SHP77 (cell line): ENCODE data around the gene RMDN2.
"Not testable (repeated sequence)": the region's sequence is repeated elsewhere in the genome, so short reads cannot be mapped to it uniquely, and the experiment has no call there.

Source experiments
- DNase-seq, 2 experiments: peaks; one replicate each; lab custom pipeline; 2025; lab: John Stamatoyannopoulos, UW

RMDN2 gene

GRCh38 chr2:37932873-37933272 lies 7.8 kb downstream of the RMDN2 start:
- DNase-seq: not testable (repeated sequence)

GRCh38 chr2:37934591-37935513 lies 9.8 kb downstream of the RMDN2 start:
- no peak for DNase-seq

- not testable (repeated sequence) for DNase-seq
These were observed 12.5 kb downstream of the RMDN2 start for GRCh38 chr2:37937568-37937967.

- DNase-seq: not testable (repeated sequence)
These were observed 16.2 kb downstream of the RMDN2 start for GRCh38 chr2:37941267-37941666.

GRCh38 chr2:37944268-37944667 lies 19.2 kb downstream of the RMDN2 start:
- DNase-seq: no peak

GRCh38 chr2:37947306-37947705 lies 22.2 kb downstream of the RMDN2 start:
- no peak for DNase-seq

GRCh38 chr2:37962018-37962739 lies 37.1 kb downstream of the RMDN2 start:
- DNase-seq: peak; percentile 5 to 35

GRCh38 chr2:37962740-37963121 lies 37.6 kb downstream of the RMDN2 start:
- DNase-seq: not testable (repeated sequence)

- not testable (repeated sequence) for DNase-seq
These were observed 38.8 kb downstream of the RMDN2 start for GRCh38 chr2:37963901-37964300.

- no peak for DNase-seq
These were observed 41.2 kb downstream of the RMDN2 start for GRCh38 chr2:37966326-37966725.

GRCh38 chr2:37969731-37970130 lies 44.6 kb downstream of the RMDN2 start:
- no peak for DNase-seq

- DNase-seq: no peak
These were observed 46.9 kb downstream of the RMDN2 start for GRCh38 chr2:37971971-37972370.

- no peak for DNase-seq
These were observed 48.7 kb downstream of the RMDN2 start for GRCh38 chr2:37973615-37974353.

GRCh38 chr2:37975808-37976207 lies 50.7 kb downstream of the RMDN2 start:
- DNase-seq: no peak

- no peak for DNase-seq
These were observed 51.3 kb downstream of the RMDN2 start for GRCh38 chr2:37976411-37976810.

- DNase-seq: peak; percentile 27 to 45
These were observed 57.1 kb downstream of the RMDN2 start for GRCh38 chr2:37982147-37982582.

GRCh38 chr2:37982847-37983246 lies 57.8 kb downstream of the RMDN2 start:
- no peak for DNase-seq

- no peak for DNase-seq
These were observed 58.6 kb downstream of the RMDN2 start for GRCh38 chr2:37983719-37984118.

GRCh38 chr2:37984176-37984575 lies 59.1 kb downstream of the RMDN2 start:
- no peak for DNase-seq

GRCh38 chr2:37984589-37984988 lies 59.5 kb downstream of the RMDN2 start:
- no peak for DNase-seq

- no peak for DNase-seq
These were observed 60.2 kb downstream of the RMDN2 start for GRCh38 chr2:37985333-37985732.

GRCh38 chr2:37987098-37987775 lies 62.1 kb downstream of the RMDN2 start:
- DNase-seq: no peak
